ENCODE data around the gene GREM2.

Gene GREM2

DNA sequence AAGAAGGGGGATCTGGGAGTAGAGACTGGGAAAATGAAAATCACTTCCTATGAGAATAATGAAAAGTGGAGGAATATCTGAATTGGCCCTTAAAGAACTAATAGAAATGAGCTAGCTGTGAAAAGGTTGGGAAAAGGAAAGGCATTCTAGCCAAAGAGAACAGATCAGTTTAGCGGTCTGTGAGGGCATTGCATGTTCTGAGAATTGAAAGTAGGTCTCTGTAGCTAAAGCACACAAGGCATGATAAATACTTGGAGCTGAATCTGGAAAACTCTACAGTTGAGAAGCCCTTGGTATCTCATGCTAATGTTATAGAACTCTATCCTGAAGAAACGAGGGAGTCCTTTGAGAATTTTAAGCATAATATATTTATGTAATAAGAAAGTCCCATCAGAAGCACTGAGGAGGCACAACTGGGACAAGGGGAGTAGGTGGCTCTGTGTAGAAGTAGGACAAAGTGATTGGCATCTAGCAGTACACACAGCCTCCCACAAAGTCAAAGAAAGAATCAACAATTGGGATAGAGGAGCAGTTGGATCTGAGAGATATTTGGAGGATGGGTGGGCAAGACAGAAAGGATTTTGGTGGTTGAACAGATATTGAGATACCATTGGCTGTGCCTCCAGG is 78.7 kb downstream of the GREM2 start:
- Histone ChIP-seq H3K4me3 (no peak overlapping the region), H3K9ac (no peak overlapping the region)

DNA sequence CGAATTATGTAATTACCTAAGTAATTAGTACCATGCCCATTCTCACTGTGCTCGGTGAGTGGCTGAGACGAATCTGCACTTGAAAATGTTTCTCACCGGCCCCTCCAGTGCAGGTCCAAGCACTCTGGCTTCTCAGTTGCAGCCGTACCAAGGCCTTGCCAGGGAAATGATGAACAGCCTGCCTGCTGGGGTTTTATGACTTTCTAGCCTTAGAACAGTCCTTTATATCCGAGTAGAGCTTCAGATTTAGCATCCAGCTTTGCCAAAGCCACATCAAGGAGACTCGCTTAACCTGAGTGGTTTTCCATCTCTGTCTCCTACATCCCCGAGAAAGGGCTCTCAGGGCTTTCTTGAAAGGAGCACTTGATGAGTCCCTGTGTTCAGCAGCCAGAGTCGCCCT is 83.4 kb downstream of the GREM2 start:
- H3K27ac ChIP-seq: no peak overlapping the region
- H3K9me3 ChIP-seq: 0 out of 2 replicates have a peak, but pooled peaks cover 3% of the 10 kb centered on the region
- peaks cover 18% of the 10 kb centered on the region for H3K4me1 ChIP-seq
- no peaks in the 10 kb centered on the region for H3K27me3 ChIP-seq
- no peaks in the 10 kb centered on the region for H4K20me1 ChIP-seq
- no peak overlapping the region for H3K4me3 ChIP-seq
- no peak overlapping the region for H3K9ac ChIP-seq
- H3K36me3 ChIP-seq: no peaks in the 10 kb centered on the region
- no peak for TF ChIP-seq Cebpa-rat (IDR thresholded peaks at IDR 0.05)
- no peak overlapping the region for H3K4me2 ChIP-seq

More for the DNA sequence above, 78.7 kb downstream of the GREM2 start:
- Histone ChIP-seq H3K4me2 (no peak overlapping the region), H3K4me1 (no peaks in the 10 kb centered on the region), H3K27ac (no peak overlapping the region), H3K9me3 (no peaks in the 10 kb centered on the region; the same call in 1 of the 2 replicates), H3K36me3 (no peaks in the 10 kb centered on the region), H3K27me3 (no peaks in the 10 kb centered on the region), H4K20me1 (no peaks in the 10 kb centered on the region)
- TF ChIP-seq Cebpa-rat (IDR thresholded peaks at IDR 0.05): no peak

DNA sequence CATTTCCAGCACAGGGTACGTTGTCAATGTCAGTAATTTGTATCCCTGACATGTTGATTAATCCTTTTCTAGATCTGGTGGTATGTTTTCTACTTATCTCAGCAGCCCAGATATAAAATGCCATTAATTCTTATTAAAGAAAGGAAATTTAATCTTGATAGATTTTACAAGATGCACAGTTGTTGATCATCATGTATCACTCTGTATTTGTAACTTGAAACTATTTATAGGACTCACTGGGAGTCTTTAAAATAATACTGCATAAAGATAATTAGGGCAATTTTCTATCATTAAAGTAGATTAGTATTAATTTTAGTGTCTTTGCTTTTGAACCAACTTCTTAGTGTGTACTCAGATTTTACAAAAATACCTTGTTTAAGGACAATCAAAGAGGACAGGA is 84.9 kb downstream of the GREM2 start:
- H3K36me3 ChIP-seq: no peaks in the 10 kb centered on the region
- H3K9ac ChIP-seq: no peak overlapping the region
- H3K4me3 ChIP-seq: no peak overlapping the region
- H3K9me3 ChIP-seq: peaks cover 5% of the 10 kb centered on the region; the same call in 1 of the 2 replicates
- no peak overlapping the region for H3K4me2 ChIP-seq
- no peaks in the 10 kb centered on the region for H4K20me1 ChIP-seq
- H3K27me3 ChIP-seq: no peaks in the 10 kb centered on the region
- no peak overlapping the region for H3K27ac ChIP-seq
- no peak for TF ChIP-seq Cebpa-rat (IDR thresholded peaks at IDR 0.05)
- H3K4me1 ChIP-seq: peaks cover 23% of the 10 kb centered on the region

DNA sequence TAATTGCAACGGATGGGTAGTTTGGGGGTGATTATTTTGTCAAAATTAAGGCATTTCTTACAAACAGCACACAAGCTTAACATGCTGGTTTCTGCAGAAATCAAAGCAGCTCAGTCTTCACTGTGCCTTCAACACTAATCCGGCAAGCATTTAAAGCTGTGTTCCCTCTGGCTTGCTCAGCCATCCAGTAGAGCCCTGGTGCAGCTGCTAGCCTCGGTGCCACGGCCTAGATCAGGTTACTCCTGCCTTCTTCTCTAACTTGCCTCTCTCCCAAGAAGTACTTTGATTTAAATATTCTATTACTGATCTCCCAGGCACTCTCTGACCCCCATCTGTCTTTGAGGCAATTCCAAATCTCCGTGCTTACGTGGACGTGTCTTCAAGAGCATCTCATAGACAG is 85.6 kb downstream of the GREM2 start:
- H3K27ac ChIP-seq: no peak overlapping the region
- no peak overlapping the region for H3K4me3 ChIP-seq
- TF ChIP-seq Cebpa-rat (IDR thresholded peaks at IDR 0.05): no peak

DNA sequence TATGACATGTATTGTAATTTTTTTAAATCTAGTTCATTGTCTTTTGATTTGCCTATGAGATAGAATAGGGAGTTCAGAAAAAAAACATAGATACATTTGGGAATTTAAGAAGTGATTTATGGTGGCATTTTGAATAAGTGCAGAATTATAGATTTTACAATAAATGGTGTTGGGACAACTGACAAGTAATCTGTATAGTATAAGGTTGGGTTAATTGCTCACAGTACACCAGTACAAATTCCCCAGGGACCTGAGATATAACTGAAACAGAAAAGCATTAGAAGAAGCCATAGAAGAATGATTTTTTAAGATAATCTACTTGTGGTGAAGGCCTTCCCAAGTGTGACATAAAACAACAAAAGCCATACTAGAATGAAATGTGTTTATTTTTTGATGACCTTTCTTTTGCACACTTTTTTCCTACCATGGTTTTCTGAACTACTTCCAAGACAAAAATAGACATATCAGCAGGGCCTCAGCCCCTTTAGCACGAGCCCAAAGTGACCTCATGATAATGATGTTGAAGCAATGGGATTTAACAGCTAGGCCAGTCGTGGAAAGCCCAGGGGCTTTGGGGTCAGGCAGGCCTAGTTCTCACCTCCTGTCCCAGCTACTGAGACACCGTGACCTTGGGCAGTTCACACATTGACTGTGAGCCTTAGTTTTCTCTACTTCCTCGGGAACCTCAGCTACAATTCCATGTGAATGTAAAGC is 87.4 kb downstream of the GREM2 start:
- H3K4me3 ChIP-seq: no peak overlapping the region
- H3K36me3 ChIP-seq: no peaks in the 10 kb centered on the region; the same call in 1 of the 2 replicates
- peak overlapping the region; percentile 48 for H3K4me2 ChIP-seq
- no peaks in the 10 kb centered on the region for H4K20me1 ChIP-seq
- H3K9me3 ChIP-seq: peaks cover 30% of the 10 kb centered on the region
- H3K27me3 ChIP-seq: no peaks in the 10 kb centered on the region
- no peak overlapping the region for H3K9ac ChIP-seq
- TF ChIP-seq Cebpa-rat (IDR thresholded peaks at IDR 0.05): no peak
- H3K4me1 ChIP-seq: peaks cover 37% of the 10 kb centered on the region
- H3K27ac ChIP-seq: peak overlapping the region; percentile 59

More for the DNA sequence above, 85.6 kb downstream of the GREM2 start:
- Histone ChIP-seq H3K4me2 (no peak overlapping the region), H3K9me3 (peaks cover 13% of the 10 kb centered on the region), H3K36me3 (no peaks in the 10 kb centered on the region; the same call in 1 of the 2 replicates), H4K20me1 (no peaks in the 10 kb centered on the region), H3K9ac (no peak overlapping the region), H3K27me3 (no peaks in the 10 kb centered on the region), H3K4me1 (peaks cover 31% of the 10 kb centered on the region)

DNA sequence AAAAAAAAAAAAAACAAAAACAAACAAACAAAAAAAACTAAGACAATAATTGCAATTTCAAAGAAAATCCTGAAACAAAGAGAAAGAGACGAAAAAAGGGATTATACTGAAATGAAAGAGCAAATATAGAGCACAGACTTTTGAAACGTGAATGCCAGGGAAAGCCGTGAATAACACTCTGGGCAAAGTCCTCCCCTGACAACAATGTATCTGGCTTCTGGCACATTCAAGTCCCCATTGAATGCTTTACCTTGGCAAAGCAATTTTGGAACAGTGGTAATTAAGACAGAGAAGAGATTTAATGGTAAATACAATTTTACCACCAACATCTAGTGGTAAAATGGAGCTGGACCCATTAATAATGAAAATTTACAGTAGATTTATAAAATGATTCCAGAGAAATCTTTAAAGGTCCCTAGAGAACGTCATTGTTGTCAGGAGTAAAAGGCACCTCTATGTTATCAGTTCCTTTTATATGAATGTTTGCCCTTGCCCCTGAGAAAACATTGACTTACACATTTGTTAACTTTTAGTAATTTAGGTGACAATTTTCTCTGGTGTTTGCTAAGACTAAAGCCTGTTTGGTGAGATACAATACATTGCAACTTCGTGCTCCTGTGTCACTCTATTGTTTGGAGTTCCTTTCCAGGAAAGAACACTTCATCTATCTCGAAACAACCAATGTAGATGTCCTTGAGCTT is 89.7 kb downstream of the GREM2 start:
- Histone ChIP-seq H3K9ac (no peak overlapping the region), H3K36me3 (no peaks in the 10 kb centered on the region; the same call in 1 of the 2 replicates), H4K20me1 (no peaks in the 10 kb centered on the region), H3K9me3 (peaks cover 30% of the 10 kb centered on the region), H3K4me3 (peak overlapping the region; percentile 9; the same call in 1 of the 2 replicates), H3K27me3 (no peaks in the 10 kb centered on the region), H3K27ac (peak overlapping the region; percentile 42; the same call in 1 of the 2 replicates), H3K4me2 (peak overlapping the region; percentile 44; the same call in 1 of the 2 replicates), H3K4me1 (peaks cover 37% of the 10 kb centered on the region)
- TF ChIP-seq Cebpa-rat (IDR thresholded peaks at IDR 0.05): no peak

DNA sequence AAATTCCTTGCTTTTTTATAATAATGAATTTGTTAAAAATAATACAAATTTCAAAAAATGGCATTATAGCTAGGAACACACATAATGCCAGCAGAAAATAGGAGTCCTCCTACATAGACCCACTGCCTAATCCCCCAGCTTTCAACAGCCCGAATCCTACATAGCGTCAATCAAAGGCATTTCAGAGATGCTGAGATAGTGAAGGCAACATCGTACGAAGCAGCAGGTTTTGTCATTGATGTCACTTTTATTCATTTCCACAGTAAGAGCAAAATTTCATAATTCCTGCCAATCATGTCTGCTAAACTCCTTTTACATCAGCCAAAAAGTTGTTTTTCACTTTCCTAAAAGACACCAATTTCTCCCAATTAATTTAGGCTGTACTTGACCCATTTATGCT is 94.1 kb downstream of the GREM2 start:
- Histone ChIP-seq H3K27me3 (no peaks in the 10 kb centered on the region), H3K9me3 (peaks cover 37% of the 10 kb centered on the region), H3K4me1 (peaks cover 19% of the 10 kb centered on the region), H3K4me2 (no peak overlapping the region), H3K4me3 (no peak overlapping the region), H4K20me1 (no peaks in the 10 kb centered on the region), H3K9ac (no peak overlapping the region), H3K27ac (no peak overlapping the region), H3K36me3 (no peaks in the 10 kb centered on the region; the same call in 1 of the 2 replicates)
- TF ChIP-seq Cebpa-rat (IDR thresholded peaks at IDR 0.05): no peak

DNA sequence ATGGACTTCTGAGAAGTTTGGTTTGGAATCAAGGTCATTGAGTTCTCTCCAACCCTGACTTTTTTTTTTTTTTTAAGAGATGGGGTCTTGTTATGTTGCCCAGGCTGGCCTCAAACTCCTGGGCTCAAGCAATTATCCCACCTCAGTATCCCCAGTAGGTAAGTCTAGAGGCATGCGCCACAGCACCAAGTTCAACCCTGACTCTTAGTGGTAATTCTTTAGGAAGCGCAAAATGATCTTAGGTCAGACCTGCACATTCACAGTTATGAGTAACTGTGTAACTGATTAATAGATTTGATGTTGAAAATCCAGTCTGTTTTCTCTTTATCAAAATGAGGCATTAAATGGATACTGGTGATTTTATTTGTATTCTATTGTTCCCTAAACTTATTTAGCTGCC is 95.9 kb downstream of the GREM2 start:
- no peak overlapping the region for H3K27ac ChIP-seq
- no peak overlapping the region for H3K4me3 ChIP-seq
- H4K20me1 ChIP-seq: no peaks in the 10 kb centered on the region
- no peak for TF ChIP-seq Cebpa-rat (IDR thresholded peaks at IDR 0.05)
- H3K4me2 ChIP-seq: no peak overlapping the region
- H3K9ac ChIP-seq: no peak overlapping the region
- H3K9me3 ChIP-seq: peaks cover 26% of the 10 kb centered on the region
- no peaks in the 10 kb centered on the region for H3K27me3 ChIP-seq
- H3K4me1 ChIP-seq: peaks cover 4% of the 10 kb centered on the region
- H3K36me3 ChIP-seq: no peaks in the 10 kb centered on the region

DNA sequence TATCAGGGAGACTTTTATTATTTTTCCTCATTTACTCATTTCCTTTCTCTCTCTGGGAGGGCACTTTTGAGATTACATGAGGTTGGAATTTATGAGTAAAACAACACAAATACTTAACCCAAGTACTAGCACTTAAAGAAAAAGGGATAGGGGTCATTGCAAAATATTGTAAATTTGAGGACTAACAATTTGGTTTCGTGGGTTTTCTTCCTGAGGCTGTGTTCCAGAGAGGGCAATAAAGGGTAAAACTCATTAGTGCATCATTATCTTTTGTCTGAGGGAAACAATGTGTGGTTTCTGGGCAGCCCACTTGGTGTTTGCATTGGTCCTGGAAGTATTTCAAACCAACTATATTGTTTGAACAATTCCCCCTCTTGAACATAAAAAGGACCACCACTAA is 96.5 kb downstream of the GREM2 start:
- H3K9me3 ChIP-seq: peaks cover 20% of the 10 kb centered on the region
- H3K4me2 ChIP-seq: no peak overlapping the region
- no peaks in the 10 kb centered on the region for H4K20me1 ChIP-seq
- TF ChIP-seq Cebpa-rat (IDR thresholded peaks at IDR 0.05): no peak
- H3K4me1 ChIP-seq: no peaks in the 10 kb centered on the region
- H3K9ac ChIP-seq: no peak overlapping the region
- H3K4me3 ChIP-seq: no peak overlapping the region
- H3K36me3 ChIP-seq: no peaks in the 10 kb centered on the region
- no peak overlapping the region for H3K27ac ChIP-seq
- H3K27me3 ChIP-seq: no peaks in the 10 kb centered on the region

DNA sequence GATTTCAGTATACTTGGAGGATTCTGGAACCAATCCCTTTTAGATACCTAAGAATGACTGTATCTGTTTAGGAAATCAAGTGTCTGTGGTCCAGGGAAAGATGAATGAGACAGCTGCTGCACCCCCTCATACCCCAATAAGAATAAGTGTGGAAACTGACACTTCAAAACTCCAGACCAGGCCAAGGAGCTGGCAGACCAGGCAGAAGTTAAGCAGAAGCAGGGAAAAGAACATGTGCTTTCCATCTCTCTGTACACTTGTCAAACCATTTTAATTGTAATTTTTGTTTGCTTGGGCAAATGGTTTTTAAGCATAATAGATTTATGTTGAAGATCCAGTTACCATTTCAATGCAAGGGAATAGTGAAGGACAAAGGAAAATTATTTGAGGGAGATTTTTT is 100.2 kb downstream of the GREM2 start:
- H3K9me3 ChIP-seq: peaks cover 13% of the 10 kb centered on the region
- no peaks in the 10 kb centered on the region for H3K4me1 ChIP-seq
- no peaks in the 10 kb centered on the region for H4K20me1 ChIP-seq
- no peaks in the 10 kb centered on the region for H3K27me3 ChIP-seq
- no peak for TF ChIP-seq Cebpa-rat (IDR thresholded peaks at IDR 0.05)
- H3K36me3 ChIP-seq: no peaks in the 10 kb centered on the region
- no peak overlapping the region for H3K9ac ChIP-seq
- H3K4me3 ChIP-seq: no peak overlapping the region
- no peak overlapping the region for H3K4me2 ChIP-seq
- no peak overlapping the region for H3K27ac ChIP-seq

Measured in BLaER1 (cell line).